CD4-positive, CD25-positive, alpha-beta regulatory T cell (primary cell): ENCODE data around the gene PLEKHM3. TPM values are rescaled to one million over a fixed set of nuclear protein-coding genes. Genes with fewer than 3 reads are reported as not detected.
A peak's percentile ranks its signal among the peaks of the same experiment; 100 is the strongest.

Experiments
- ATAC-seq, 2 donors: fragments of 150-1000 bp; cut with Tn5 transposase; one replicate each; pipeline ENCODE4 v1.10.0; 2021; ENCODE audit warnings: low read depth in 2 of 2, moderate number of reproducible peaks in 2 of 2, moderate library complexity in 1 of 2
- DNase-seq, 3 donors: peaks; one replicate each; pipeline versions ENCODE4 v3.0.0 to v3.0.0-alpha.2; 2012 to 2022; ENCODE audit warnings: mixed read lengths in 1 of 3
- H3K27ac ChIP-seq: one replicate; pipeline ENCODE4 v1.7.0; 2013; ENCODE audit warnings: mild to moderate bottlenecking, low read length; ENCODE audit not compliant: insufficient read depth, poor library complexity, severe bottlenecking
- H3K27me3 ChIP-seq: one replicate; pipeline ENCODE4 v1.7.0; 2013; ENCODE audit warnings: low read length; ENCODE audit not compliant: control insufficient read depth, insufficient read depth
- H3K36me3 ChIP-seq: one replicate; pipeline ENCODE4 v1.7.0; 2013; ENCODE audit warnings: mild to moderate bottlenecking, low read length, moderate library complexity; ENCODE audit not compliant: control insufficient read depth, insufficient read depth
- H3K4me1 ChIP-seq: 2 replicates; pipeline ENCODE4 v1.7.0; 2013; ENCODE audit warnings: mild to moderate bottlenecking, low read length; ENCODE audit not compliant: insufficient read depth, control insufficient read depth, poor library complexity, severe bottlenecking
- H3K4me3 ChIP-seq: one replicate; pipeline ENCODE4 v1.7.0; 2013; ENCODE audit warnings: low read depth, mild to moderate bottlenecking, low read length, moderate library complexity
- H3K9me3 ChIP-seq, 2 experiments: 1 replicate in 1 of 2; 2 replicates in 1 of 2; pipeline ENCODE4 v1.7.0; 2013; ENCODE audit warnings: low read length in 2 of 2, mild to moderate bottlenecking in 1 of 2, moderate library complexity in 1 of 2; ENCODE audit not compliant: control insufficient read depth in 2 of 2
- H3K27ac Mint-ChIP-seq, 3 donors: one replicate each; pipeline ENCODE4 v1.8.0; 2020 to 2022; ENCODE audit warnings: mild to moderate bottlenecking in 3 of 3, mixed read lengths in 3 of 3, moderate library complexity in 2 of 3
- H3K27me3 Mint-ChIP-seq: one replicate; pipeline ENCODE4 v1.8.0; 2022; ENCODE audit warnings: mild to moderate bottlenecking, mixed read lengths
- H3K36me3 Mint-ChIP-seq: one replicate; pipeline ENCODE4 v1.8.0; 2020; ENCODE audit warnings: mixed read lengths
- H3K4me1 Mint-ChIP-seq, 4 donors: one replicate each; pipeline ENCODE4 v1.8.0; 2020 to 2022; ENCODE audit warnings: mixed read lengths in 4 of 4, mild to moderate bottlenecking in 1 of 4
- H3K4me3 Mint-ChIP-seq, 4 donors: one replicate each; pipeline ENCODE4 v1.8.0; 2020 to 2022; ENCODE audit warnings: mild to moderate bottlenecking in 4 of 4, mixed read lengths in 4 of 4, moderate library complexity in 3 of 4
- H3K9me3 Mint-ChIP-seq, 7 donors: one replicate each; pipeline ENCODE4 v1.8.0; 2020 to 2022; ENCODE audit warnings: mixed read lengths in 7 of 7, mild to moderate bottlenecking in 3 of 7, moderate library complexity in 2 of 7
- polyA plus RNA-seq, 4 donors: library from polyadenylated mRNA; unstranded; fragments of 300-500 nt; fragmentation: Illumina TruSeq; gene quantifications; one replicate each; pipeline ENCODE4 v1.2.3, GENCODE V29; 2021
- total RNA-seq: library from RNA; stranded (reverse); gene quantifications from one replicate; pipeline ENCODE4 v1.2.3, GENCODE V29; 2022

PLEKHM3 gene
- total and polyA plus RNA-seq, 5 donors from 2014 or later: 2.7 to 15.1 (median 3.4) TPM

DNA sequence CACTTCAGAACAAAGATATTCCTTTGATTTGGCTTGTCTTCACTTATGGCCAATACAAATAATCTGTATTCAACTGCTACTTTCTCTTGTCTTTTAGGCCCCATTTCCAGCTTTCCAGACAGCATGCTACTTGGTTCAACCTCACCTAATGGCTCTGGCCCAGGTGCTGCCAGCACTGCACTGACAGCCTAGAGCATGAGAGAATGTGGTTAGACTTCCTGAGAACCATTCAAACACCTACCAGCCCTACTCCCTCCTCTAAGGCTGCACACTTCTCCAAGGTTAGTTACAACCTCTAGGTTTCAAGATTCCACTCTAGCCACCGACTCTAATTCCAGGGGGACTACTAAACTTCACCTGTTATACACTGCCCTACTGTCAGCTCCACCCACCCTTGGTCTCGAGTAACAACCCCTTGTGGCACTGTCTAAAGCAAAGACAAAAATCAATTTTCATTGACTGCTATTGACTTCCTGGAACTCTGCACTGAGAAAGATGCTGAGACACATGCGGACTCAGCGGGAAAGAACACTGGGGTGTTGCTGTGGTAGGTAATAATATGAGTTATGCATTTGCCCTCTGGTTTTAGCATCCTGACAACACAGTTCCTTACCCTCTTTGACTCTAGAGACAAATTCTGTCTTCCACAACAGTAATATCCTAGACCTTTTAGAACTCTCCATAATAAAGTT, 38.2 kb downstream of the PLEKHM3 start:
- H3K4me1 ChIP-seq: no peaks in the 10 kb centered on the region
- H3K36me3 ChIP-seq: no peaks in the 10 kb centered on the region
- Mint-ChIP-seq H3K4me3 (no peak overlapping the region), H3K9me3 (no peaks in the 10 kb centered on the region), H3K27me3 (no peaks in the 10 kb centered on the region), H3K27ac (no peak overlapping the region), H3K4me1 (peaks cover 0 to 14% (median 7%) of the 10 kb centered on the region in 4 donors), H3K36me3 (peaks cover 12% of the 10 kb centered on the region)
- H3K27ac ChIP-seq: no peak overlapping the region
- DNase-seq (peak in 1 of 3 donors; percentile 7), ATAC-seq (peak in 1 of 2 donors; percentile 40)
- no peak overlapping the region for H3K4me3 ChIP-seq
- H3K9me3 ChIP-seq: no peaks in the 10 kb centered on the region
- no peaks in the 10 kb centered on the region for H3K27me3 ChIP-seq

DNA sequence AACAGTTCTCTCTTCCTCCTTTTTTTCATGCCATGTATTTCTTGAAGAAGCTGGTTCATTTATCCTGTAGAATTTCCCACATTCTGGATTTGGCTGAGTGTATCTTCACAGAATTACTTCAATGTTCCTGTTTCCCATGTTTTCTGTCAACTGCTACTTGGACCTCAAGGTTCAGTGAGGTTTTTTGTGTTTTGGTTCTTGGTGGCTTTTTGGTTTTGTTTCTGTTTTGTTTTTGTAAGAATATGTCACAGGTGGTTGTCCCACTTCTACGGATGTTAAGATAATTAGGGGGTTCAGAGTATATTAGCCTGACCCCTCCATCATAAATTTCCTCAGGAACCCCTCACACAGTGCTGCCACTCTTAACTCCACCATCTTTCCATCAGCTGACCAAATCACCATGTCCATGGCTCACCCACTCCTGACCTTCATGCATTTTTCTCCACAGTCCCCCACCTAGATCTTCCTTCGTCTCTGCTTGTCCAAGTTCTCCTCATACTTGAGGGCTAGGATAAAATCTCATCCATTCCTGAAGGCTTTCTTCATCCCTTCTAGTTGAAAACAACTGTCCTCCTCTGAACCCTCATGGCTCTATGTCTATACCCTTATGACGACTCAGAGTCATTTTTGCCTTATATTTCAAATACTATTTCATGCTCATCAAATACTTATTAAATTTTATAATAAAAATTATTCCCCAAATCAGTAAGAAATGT, 40.4 kb downstream of the PLEKHM3 start:
- H3K4me1 Mint-ChIP-seq: peaks cover 0 to 18% (median 6%) of the 10 kb centered on the region in 4 donors
- peak overlapping the region in 1 of 4 donors; percentile 70 for H3K4me3 Mint-ChIP-seq
- H3K27me3 Mint-ChIP-seq: no peaks in the 10 kb centered on the region
- DNase-seq (no peak), ATAC-seq (no peak)
- no peaks in the 10 kb centered on the region for H3K9me3 Mint-ChIP-seq
- no peaks in the 10 kb centered on the region for H3K36me3 ChIP-seq
- H3K36me3 Mint-ChIP-seq: peaks cover 12% of the 10 kb centered on the region
- no peak overlapping the region for H3K27ac ChIP-seq
- no peaks in the 10 kb centered on the region for H3K4me1 ChIP-seq
- no peaks in the 10 kb centered on the region for H3K27me3 ChIP-seq
- H3K27ac Mint-ChIP-seq: no peak overlapping the region
- H3K4me3 ChIP-seq: no peak overlapping the region
- no peaks in the 10 kb centered on the region for H3K9me3 ChIP-seq

DNA sequence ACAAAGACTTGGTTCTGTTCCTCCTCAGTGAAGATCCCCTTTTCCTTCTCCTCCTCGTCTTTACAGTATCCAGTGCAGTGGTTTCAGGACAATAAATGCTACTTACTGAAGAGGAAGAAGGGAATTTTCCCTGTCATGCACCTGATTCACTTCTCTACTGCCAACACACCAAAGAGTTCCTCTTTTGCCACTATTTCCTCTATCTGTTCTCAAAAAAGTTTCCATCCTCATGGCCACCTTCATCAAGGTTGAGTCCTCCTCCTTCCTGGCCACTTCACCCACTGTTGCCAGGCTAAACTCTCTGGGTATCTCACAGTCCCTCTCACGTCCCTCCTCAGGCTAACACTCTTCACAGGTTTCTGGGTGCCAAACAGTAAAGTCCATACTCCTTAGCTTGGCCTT, 41.7 kb downstream of the PLEKHM3 start:
- Histone ChIP-seq H3K9me3 (no peaks in the 10 kb centered on the region), H3K36me3 (no peaks in the 10 kb centered on the region), H3K27me3 (no peaks in the 10 kb centered on the region), H3K27ac (no peak overlapping the region), H3K4me3 (no peak overlapping the region), H3K4me1 (no peaks in the 10 kb centered on the region)
- peaks cover 0 to 22% (median 6%) of the 10 kb centered on the region in 4 donors for H3K4me1 Mint-ChIP-seq
- ATAC-seq (no peak), DNase-seq (no peak)
- no peak overlapping the region for H3K4me3 Mint-ChIP-seq
- no peaks in the 10 kb centered on the region for H3K9me3 Mint-ChIP-seq
- H3K36me3 Mint-ChIP-seq: peaks cover 12% of the 10 kb centered on the region
- no peaks in the 10 kb centered on the region for H3K27me3 Mint-ChIP-seq
- H3K27ac Mint-ChIP-seq: no peak overlapping the region

DNA sequence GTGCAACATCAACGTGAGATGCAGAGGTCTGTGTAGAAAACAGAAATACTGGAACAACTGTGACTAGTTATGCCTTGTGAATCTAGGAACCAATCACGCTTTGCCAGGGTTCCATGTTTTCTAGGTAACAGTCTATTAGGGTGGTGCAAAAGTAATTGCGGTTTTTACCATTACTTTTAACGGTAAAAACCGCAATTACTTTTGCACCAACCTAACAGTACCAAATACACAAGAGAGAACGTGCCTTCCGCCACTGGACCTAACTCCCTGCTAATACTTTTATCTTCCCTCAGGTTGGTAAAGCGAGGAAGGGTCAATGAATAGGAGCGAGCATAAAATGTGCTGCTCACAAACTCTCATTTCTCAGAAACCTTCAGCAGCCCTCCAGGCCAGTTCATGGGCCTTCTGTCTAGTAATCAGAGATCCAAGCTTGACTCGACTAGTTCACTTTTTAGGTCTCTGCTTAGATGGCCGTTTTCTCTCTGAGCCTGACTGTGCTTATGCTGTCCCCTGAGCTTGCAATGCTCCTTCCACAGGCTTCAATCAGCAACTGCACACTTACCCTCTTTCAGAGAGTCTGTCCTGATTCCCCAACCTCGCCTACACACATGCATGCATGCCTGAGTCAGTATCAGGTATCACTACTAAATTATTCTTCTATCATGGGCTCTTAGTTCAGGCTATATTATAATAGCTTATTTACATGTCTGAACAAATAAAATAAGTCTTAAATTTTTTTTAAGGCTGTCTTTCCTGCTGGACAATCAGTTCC, 47.0 kb downstream of the PLEKHM3 start:
- no peaks in the 10 kb centered on the region for H3K9me3 ChIP-seq
- DNase-seq (no peak), ATAC-seq (no peak)
- Mint-ChIP-seq H3K27ac (no peak overlapping the region), H3K9me3 (no peaks in the 10 kb centered on the region), H3K4me3 (no peak overlapping the region), H3K36me3 (no peaks in the 10 kb centered on the region), H3K4me1 (peaks cover 3 to 15% (median 10%) of the 10 kb centered on the region in 4 donors), H3K27me3 (no peaks in the 10 kb centered on the region)
- no peak overlapping the region for H3K27ac ChIP-seq
- no peak overlapping the region for H3K4me3 ChIP-seq
- peaks cover 10% of the 10 kb centered on the region for H3K36me3 ChIP-seq
- no peaks in the 10 kb centered on the region for H3K4me1 ChIP-seq
- H3K27me3 ChIP-seq: no peaks in the 10 kb centered on the region

DNA sequence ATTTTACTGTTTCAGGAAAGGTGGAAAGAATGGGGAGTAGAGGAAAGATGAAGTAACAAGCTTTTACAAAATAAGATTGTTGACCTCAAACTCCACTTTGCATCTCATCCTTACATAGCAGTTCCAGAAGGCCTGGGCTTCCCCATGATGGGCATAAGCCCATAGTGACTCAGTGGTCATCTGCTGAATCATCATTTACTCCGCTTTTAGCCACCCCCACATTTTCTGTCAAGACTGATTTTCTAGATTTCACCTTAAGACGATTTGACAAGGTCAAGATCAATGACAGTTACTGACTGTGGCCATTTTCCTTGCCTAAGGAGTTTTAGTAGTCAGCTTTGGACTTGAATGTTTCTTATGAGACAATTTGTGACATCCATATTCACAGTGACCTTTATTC, 49.4 kb downstream of the PLEKHM3 start:
- H3K9me3 ChIP-seq: no peaks in the 10 kb centered on the region
- H3K27me3 Mint-ChIP-seq: no peaks in the 10 kb centered on the region
- DNase-seq (no peak), ATAC-seq (no peak)
- H3K36me3 ChIP-seq: peaks cover 10% of the 10 kb centered on the region
- H3K27ac Mint-ChIP-seq: peak overlapping the region in 1 of 3 donors; percentile 47
- no peak overlapping the region for H3K4me3 ChIP-seq
- H3K4me1 Mint-ChIP-seq: peaks cover 12 to 23% (median 20%) of the 10 kb centered on the region in 4 donors
- H3K27me3 ChIP-seq: no peaks in the 10 kb centered on the region
- no peak overlapping the region for H3K4me3 Mint-ChIP-seq
- no peaks in the 10 kb centered on the region for H3K4me1 ChIP-seq
- no peaks in the 10 kb centered on the region for H3K9me3 Mint-ChIP-seq
- H3K36me3 Mint-ChIP-seq: peaks cover 3% of the 10 kb centered on the region
- H3K27ac ChIP-seq: no peak overlapping the region

DNA sequence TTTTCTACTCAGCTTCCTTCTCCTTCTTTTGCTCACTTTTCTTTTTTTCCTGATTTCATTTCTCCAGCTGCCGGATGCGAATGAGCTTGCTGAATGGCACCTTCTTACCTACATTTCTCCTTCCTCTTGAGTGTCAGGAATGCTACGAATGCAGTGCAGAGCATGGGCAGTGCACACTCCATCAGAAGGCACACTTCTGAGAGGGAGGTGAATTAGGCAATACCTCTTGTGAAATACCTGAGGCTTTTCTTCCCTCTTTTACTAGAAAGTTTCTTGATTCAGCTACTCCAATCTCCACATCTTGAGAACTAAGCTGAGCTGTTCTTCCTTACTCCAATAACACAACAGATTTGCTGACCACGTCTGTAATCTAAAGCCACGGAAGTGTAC, 51.1 kb downstream of the PLEKHM3 start:
- Histone ChIP-seq H3K4me1 (no peaks in the 10 kb centered on the region), H3K9me3 (no peaks in the 10 kb centered on the region), H3K36me3 (peaks cover 10% of the 10 kb centered on the region), H3K27ac (no peak overlapping the region), H3K27me3 (no peaks in the 10 kb centered on the region), H3K4me3 (no peak overlapping the region)
- Mint-ChIP-seq H3K9me3 (no peaks in the 10 kb centered on the region), H3K4me3 (no peak overlapping the region), H3K36me3 (peaks cover 3% of the 10 kb centered on the region), H3K4me1 (peaks cover 21 to 28% (median 22%) of the 10 kb centered on the region in 4 donors), H3K27ac (no peak overlapping the region), H3K27me3 (no peaks in the 10 kb centered on the region)
- ATAC-seq (no peak), DNase-seq (no peak)

DNA sequence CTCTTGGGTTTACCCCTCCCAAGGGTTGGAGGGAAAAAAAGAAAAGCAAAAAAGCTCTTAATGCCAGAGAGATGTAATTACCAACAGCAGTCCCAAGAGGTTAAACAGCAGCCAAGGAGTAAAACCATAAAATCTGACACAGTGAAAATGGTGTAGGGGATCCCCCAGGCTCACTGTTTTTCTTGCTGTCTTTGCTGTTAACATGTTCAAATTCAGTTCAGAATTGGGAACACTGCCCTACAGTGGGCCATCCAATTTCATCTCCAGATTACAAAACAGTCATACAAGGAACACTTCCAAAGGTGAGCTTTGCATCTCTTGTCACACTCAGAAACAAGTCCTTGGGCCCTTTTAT, 54.5 kb downstream of the PLEKHM3 start:
- H3K27me3 Mint-ChIP-seq: no peaks in the 10 kb centered on the region
- H3K4me1 Mint-ChIP-seq: peaks cover 21 to 26% (median 22%) of the 10 kb centered on the region in 4 donors
- H3K27ac ChIP-seq: no peak overlapping the region

More for the DNA sequence above, 54.5 kb downstream of the PLEKHM3 start:
- Mint-ChIP-seq H3K9me3 (peaks cover 0 to 1% (median 0%) of the 10 kb centered on the region in 7 donors), H3K36me3 (peaks cover 3% of the 10 kb centered on the region), H3K4me3 (no peak overlapping the region), H3K27ac (no peak overlapping the region)
- ATAC-seq (no peak), DNase-seq (no peak)
- peaks cover 3% of the 10 kb centered on the region for H3K36me3 ChIP-seq
- H3K9me3 ChIP-seq: no peaks in the 10 kb centered on the region
- H3K27me3 ChIP-seq: no peaks in the 10 kb centered on the region
- no peaks in the 10 kb centered on the region for H3K4me1 ChIP-seq
- no peak overlapping the region for H3K4me3 ChIP-seq
